GM21423 (cell line): ENCODE results near the gene COL23A1.
"Not testable (repeated sequence)": the region's sequence is repeated elsewhere in the genome, so short reads cannot be mapped to it uniquely, and the experiment has no call there.

ENCODE experiments used
- ATAC-seq: cut with Tn5 transposase; IDR thresholded peaks from one replicate; pipeline ENCODE4 v1.9.1; 2021; ENCODE audit warnings: mild to moderate bottlenecking, moderate library complexity; ENCODE audit not compliant: unreplicated experiment

COL23A1 gene

GRCh38 chr5:178511172-178511571, 79.0 kb downstream of the COL23A1 start:
- no peak for ATAC-seq

- no peak for ATAC-seq
These were observed 80.6 kb downstream of the COL23A1 start for GRCh38 chr5:178509491-178510057.

- ATAC-seq = no peak
These were observed 82.9 kb downstream of the COL23A1 start for GRCh38 chr5:178507151-178507932.

- no peak for ATAC-seq
These were observed 84.4 kb downstream of the COL23A1 start for GRCh38 chr5:178505639-178506407.

- ATAC-seq = no peak
These were observed 85.7 kb downstream of the COL23A1 start for GRCh38 chr5:178504340-178504960.

GRCh38 chr5:178502401-178503100, 87.6 kb downstream of the COL23A1 start:
- no peak for ATAC-seq

- no peak for ATAC-seq
These were observed 90.8 kb downstream of the COL23A1 start for GRCh38 chr5:178499352-178499751.

GRCh38 chr5:178496642-178497041, 93.6 kb downstream of the COL23A1 start:
- no peak for ATAC-seq

- no peak for ATAC-seq
These were observed 94.0 kb downstream of the COL23A1 start for GRCh38 chr5:178496214-178496613.

- ATAC-seq = no peak
These were observed 94.5 kb downstream of the COL23A1 start for GRCh38 chr5:178495706-178496105.

GRCh38 chr5:178492278-178492677, 97.9 kb downstream of the COL23A1 start:
- ATAC-seq = no peak

GRCh38 chr5:178490935-178491652, 99.1 kb downstream of the COL23A1 start:
- no peak for ATAC-seq

- ATAC-seq = no peak
These were observed 100.8 kb downstream of the COL23A1 start for GRCh38 chr5:178489271-178489976.

GRCh38 chr5:178488696-178489095, 101.5 kb downstream of the COL23A1 start:
- no peak for ATAC-seq

GRCh38 chr5:178487911-178488600, 102.1 kb downstream of the COL23A1 start:
- ATAC-seq = no peak

- not testable (repeated sequence) for ATAC-seq
These were observed 103.2 kb downstream of the COL23A1 start for GRCh38 chr5:178486878-178487512.

- ATAC-seq = no peak
These were observed 104.0 kb downstream of the COL23A1 start for GRCh38 chr5:178486239-178486641.

GRCh38 chr5:178483620-178484019, 106.6 kb downstream of the COL23A1 start:
- no peak for ATAC-seq
